Choroid plexus epithelial cell (primary cell): Measurements from ENCODE around the gene GRK3.
"Not testable (repeated sequence)": the region's sequence is repeated elsewhere in the genome, so short reads cannot be mapped to it uniquely, and the experiment has no call there.

Experiments
- DNase-seq: peaks from one replicate; pipeline ENCODE4 v3.0.0-alpha.2; 2010; ENCODE audit warnings: low read depth
- H3K4me3 ChIP-seq: 2 replicates; pipeline ENCODE4 v1.5.1; 2011; ENCODE audit warnings: low read depth, mild to moderate bottlenecking, control low read depth, low read length, moderate library complexity
- TF ChIP-seq, protein P1 (sequence below): conservative IDR thresholded peaks from 2 replicates; pipeline ENCODE4 v1.5.1; 2011; ENCODE audit warnings: low read depth, mild to moderate bottlenecking, control low read depth, inconsistent platforms, low read length, moderate library complexity

Gene GRK3

DNA sequence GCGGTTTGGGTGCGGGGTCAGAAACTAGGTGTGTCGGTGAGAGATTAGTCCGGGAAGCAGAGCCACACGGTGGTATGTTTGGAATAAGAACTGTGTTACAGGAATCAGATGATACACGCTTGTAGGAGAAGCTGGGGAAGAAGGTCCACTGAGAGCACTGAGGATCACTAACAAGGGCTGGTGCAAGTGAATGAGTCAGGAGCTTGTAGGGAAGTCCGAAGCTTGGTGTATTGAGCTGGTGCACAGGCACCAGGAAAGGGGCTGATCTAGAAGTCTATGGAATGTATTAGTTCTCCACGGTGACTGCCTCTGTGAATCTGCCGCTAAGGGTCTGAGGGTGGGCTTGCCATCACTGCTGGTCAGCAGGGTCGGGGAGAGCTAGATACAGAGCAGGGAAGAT lies 18.8 kb upstream of the GRK3 start:
- no peak overlapping the region for H3K4me3 ChIP-seq
- DNase-seq = no peak
- TF ChIP-seq, protein P1, sequence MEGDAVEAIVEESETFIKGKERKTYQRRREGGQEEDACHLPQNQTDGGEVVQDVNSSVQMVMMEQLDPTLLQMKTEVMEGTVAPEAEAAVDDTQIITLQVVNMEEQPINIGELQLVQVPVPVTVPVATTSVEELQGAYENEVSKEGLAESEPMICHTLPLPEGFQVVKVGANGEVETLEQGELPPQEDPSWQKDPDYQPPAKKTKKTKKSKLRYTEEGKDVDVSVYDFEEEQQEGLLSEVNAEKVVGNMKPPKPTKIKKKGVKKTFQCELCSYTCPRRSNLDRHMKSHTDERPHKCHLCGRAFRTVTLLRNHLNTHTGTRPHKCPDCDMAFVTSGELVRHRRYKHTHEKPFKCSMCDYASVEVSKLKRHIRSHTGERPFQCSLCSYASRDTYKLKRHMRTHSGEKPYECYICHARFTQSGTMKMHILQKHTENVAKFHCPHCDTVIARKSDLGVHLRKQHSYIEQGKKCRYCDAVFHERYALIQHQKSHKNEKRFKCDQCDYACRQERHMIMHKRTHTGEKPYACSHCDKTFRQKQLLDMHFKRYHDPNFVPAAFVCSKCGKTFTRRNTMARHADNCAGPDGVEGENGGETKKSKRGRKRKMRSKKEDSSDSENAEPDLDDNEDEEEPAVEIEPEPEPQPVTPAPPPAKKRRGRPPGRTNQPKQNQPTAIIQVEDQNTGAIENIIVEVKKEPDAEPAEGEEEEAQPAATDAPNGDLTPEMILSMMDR = no peak

DNA sequence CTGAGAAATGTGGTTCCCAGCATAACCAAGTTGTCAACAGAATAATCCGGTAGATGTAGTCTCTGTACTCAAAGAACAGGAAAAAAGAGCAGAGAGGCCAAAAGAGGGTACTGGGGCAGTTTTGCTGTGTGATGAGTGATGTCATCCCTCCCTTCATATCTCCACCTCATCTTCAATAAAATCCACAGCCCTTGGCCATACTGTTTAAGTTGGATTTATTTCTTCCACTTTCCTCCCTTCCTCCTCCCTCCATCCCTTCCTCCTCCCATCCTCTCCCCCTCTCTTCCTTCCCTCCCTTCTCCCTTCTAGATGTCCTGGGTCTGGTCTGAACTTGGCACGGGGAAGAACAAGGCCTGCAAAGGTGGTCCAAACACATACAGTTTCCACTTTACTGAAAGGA lies 18.2 kb upstream of the GRK3 start:
- TF ChIP-seq, protein P1 = no peak
- no peak overlapping the region for H3K4me3 ChIP-seq
- DNase-seq = no peak

DNA sequence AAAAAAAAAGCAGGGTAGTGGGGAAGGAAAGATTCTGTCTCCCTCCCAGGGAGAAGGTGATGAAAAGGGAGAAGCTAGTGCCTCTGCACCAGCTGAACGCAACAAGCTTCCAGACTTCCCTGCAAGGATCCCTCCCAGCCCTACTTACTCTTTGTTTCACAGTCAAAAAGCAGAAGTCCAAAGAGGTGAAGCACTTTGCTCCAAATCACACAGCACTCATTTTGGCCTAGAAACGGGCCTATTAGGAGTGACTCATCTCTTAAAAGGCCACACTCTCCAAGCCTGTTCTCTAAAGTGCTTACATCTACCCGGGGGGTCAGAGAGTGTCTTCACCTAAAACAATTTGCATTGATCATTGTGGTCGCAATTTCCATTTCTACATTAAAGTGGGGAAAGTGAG lies 17.7 kb upstream of the GRK3 start:
- no peak overlapping the region for H3K4me3 ChIP-seq
- no peak for DNase-seq
- TF ChIP-seq, protein P1 = no peak

DNA sequence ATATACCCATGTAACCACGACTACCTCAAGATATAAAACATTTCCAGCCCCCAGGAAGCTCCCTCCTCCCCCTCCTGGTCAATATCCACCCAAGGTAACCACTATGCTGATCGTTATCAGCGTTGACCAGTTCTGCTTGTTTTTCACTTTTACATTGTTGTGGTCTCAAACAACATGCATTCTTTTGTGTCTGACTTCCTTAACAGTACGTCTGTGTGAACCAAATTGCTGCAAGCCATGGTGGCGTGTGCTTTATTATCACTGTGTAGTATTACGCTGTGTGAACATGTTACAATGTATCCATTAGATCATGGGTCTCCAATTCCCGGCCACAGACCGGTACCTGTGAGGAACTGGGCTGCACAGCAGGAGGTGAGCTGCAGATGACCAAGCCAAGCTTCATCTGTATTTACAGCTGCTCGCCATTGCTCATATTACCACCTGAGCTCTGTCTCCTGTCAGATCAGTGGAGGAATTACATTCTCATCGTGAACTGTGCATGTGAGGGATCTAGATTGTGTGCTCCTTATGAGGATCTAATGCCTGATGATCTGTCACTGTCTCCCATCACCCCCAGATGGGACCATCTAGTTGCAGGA lies 15.5 kb upstream of the GRK3 start:
- H3K4me3 ChIP-seq = no peak overlapping the region
- no peak for DNase-seq
- TF ChIP-seq, protein P1 = no peak

DNA sequence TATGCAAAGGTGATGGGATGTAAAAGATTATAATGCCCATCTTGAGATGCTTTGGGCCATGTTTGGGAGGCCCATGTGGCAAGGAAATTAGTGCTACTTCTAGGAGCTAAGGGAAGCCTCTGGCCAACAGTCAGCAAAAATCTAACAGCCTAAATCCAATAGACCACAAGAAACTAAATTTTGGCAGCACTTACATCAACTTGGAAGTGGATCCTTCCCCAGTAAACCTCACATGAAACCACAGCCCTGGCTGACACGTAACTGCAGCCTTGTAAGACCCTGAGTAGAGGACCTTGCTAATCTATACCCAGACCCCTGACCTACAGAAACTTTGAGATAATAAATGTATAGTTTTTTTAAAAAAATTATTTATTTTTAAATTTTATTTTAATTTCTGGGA lies 13.1 kb upstream of the GRK3 start:
- TF ChIP-seq, protein P1 = no peak
- no peak for DNase-seq
- H3K4me3 ChIP-seq = no peak overlapping the region

DNA sequence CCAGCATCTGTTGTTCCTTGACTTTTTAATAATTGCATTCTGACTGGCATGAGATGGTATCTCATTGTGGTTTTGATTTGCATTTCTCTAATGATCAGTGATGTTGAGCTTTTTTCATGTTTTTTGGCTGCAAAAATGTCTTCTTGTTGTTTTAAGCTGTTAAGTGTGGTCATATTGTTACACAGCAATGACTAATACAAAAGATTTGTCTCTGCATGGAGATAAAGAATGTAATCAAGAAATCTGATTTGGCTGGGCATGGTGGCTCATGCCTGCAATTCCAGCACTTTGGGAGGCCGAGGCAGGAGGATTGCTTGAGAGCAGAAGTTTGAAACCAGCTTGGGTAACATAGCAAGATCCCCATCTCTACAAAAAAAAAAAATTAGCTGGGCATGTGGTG lies 12.1 kb upstream of the GRK3 start:
- DNase-seq = peak; percentile 20
- H3K4me3 ChIP-seq = not testable (repeated sequence)

DNA sequence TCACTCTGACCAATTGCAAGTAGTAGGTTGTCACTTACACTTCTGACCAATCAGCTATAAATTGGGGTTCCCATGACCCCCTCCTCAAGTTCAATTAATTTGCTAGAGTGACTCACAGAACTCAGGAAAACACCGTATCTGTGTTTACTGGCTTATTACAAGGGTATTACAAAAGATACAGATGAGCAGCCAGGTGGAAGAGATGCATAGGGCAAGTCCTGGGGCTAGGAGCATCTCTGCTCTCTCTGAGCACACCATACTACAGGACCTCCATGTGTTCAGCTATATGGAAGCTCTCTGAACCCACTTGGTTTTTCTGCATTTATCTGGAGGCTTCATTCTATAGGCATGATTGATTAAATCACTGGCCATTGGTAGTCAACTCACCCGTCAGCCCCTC lies 11.3 kb upstream of the GRK3 start:
- no peak for DNase-seq
- no peak overlapping the region for H3K4me3 ChIP-seq
- TF ChIP-seq, protein P1 = no peak
